Measurements from ENCODE around the gene UBR3. TPM values are rescaled to one million over a fixed set of nuclear protein-coding genes. Genes with fewer than 3 reads are reported as not detected.

The UBR3 gene
- total RNA-seq, 6 experiments from 2014 or later = 25.3 to 37.3 (median 29.9) TPM

GRCh38 chr2:169871994-169872393 is 44.7 kb downstream of the UBR3 start:
- intact Hi-C loops (cut with DNase I) = no loop called here
- ATAC-seq (no peak), DNase-seq (no peak)
- Histone ChIP-seq H3K36me3 (peaks cover 0 to 11% (median 0%) of the 10 kb centered on the region in 4 donors), H3K4me3 (no peak overlapping the region), H3K9me3 (no peaks in the 10 kb centered on the region), H3K4me1 (no peaks in the 10 kb centered on the region), H3K27ac (no peak overlapping the region), H3K27me3 (no peaks in the 10 kb centered on the region)
- TF ChIP-seq CTCF (IDR thresholded peaks at IDR 0.05) (no peak), POLR2A (IDR thresholded peaks at IDR 0.05) (no peak)
- 90% methylated on average over 1 of the region's 1 CpG for WGBS (ENCODE audit: insufficient coverage, low coverage, low lambda C conversion rate, missing lambda C conversion rate)

GRCh38 chr2:169877398-169877797 is 50.1 kb downstream of the UBR3 start:
- no peaks in the 10 kb centered on the region for H3K4me1 ChIP-seq
- no peaks in the 10 kb centered on the region for H3K9me3 ChIP-seq
- TF ChIP-seq POLR2A (IDR thresholded peaks at IDR 0.05) = no peak
- TF ChIP-seq CTCF (IDR thresholded peaks at IDR 0.05) = peak; percentile 38 to 53 (median 49)
- no peak overlapping the region for H3K27ac ChIP-seq
- H3K27me3 ChIP-seq = no peaks in the 10 kb centered on the region
- peak; percentile 66 to 80 (median 74) for ATAC-seq
- peaks cover 0 to 11% (median 0%) of the 10 kb centered on the region in 4 donors for H3K36me3 ChIP-seq
- no peak for DNase-seq
- intact Hi-C loops (cut with DNase I) = no loop called here
- H3K4me3 ChIP-seq = no peak overlapping the region

- H3K4me1 ChIP-seq = no peaks in the 10 kb centered on the region
- no peaks in the 10 kb centered on the region for H3K36me3 ChIP-seq
- TF ChIP-seq POLR2A (IDR thresholded peaks at IDR 0.05) (no peak), CTCF (IDR thresholded peaks at IDR 0.05) (no peak)
- ATAC-seq = no peak
- no peak overlapping the region for H3K4me3 ChIP-seq
- H3K9me3 ChIP-seq = no peaks in the 10 kb centered on the region
- no peak for DNase-seq
- 45% methylated on average over 1 of the region's 1 CpG for WGBS (ENCODE audit: insufficient coverage, low coverage, low lambda C conversion rate, missing lambda C conversion rate)
- H3K27me3 ChIP-seq = no peaks in the 10 kb centered on the region
- intact Hi-C loops (cut with DNase I) = no loop called here
- no peak overlapping the region for H3K27ac ChIP-seq
Measured at GRCh38 chr2:169887120-169887519, 59.9 kb downstream of the UBR3 start.

GRCh38 chr2:169891593-169892298 is 64.5 kb downstream of the UBR3 start:
- TF ChIP-seq CTCF (IDR thresholded peaks at IDR 0.05) = no peak
- no peak for TF ChIP-seq POLR2A (IDR thresholded peaks at IDR 0.05)
- DNase-seq = no peak
- H3K27me3 ChIP-seq = no peaks in the 10 kb centered on the region
- ATAC-seq = peak in 1 of 4 donors; percentile 41
- 36% methylated on average over 3 of the region's 3 CpGs for WGBS (ENCODE audit: insufficient coverage, low coverage, low lambda C conversion rate, missing lambda C conversion rate)
- H3K9me3 ChIP-seq = no peaks in the 10 kb centered on the region
- no peak overlapping the region for H3K27ac ChIP-seq
- H3K4me1 ChIP-seq = no peaks in the 10 kb centered on the region
- no peak overlapping the region for H3K4me3 ChIP-seq
- peaks cover 0 to 7% (median 2%) of the 10 kb centered on the region in 4 donors for H3K36me3 ChIP-seq
- intact Hi-C loops (cut with DNase I) = no loop called here

Data from right lobe of liver (tissue), 6 donors.